ENCODE results near the gene PALD1.

- no peak for TF ChIP-seq POLR2A (IDR thresholded peaks at IDR 0.05; ENCODE audit: low read depth, low read length)
- TF ChIP-seq POLR2AphosphoS5 (IDR thresholded peaks at IDR 0.05; ENCODE audit: low read depth, low read length) = no peak
These were observed 56.4 kb downstream of the PALD1 start for GRCh38 chr10:70535001-70535400.

Measured in GM12892 (cell line).